ENCODE measurements around the gene PPARG.

DNA sequence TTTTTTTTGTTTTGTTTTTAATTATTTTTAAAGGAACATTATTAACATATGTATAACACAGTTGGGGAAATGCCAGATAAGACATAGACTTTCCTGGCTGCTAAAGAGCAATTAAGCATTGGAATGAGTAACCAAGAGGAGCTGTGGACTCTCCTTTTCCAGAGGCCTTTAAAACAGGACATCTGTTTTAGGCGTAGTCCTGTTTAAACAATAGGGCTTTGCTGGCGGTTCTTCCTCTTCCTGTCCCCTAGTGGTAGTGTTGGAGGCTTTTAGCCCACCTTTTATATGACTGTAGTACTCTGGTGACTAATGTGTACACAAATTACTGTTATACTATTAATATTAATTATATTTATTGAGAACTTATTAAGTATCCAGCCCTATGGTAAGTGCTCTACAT, 81.9 kb downstream of the PPARG start:
- TF ChIP-seq, protein P1, sequence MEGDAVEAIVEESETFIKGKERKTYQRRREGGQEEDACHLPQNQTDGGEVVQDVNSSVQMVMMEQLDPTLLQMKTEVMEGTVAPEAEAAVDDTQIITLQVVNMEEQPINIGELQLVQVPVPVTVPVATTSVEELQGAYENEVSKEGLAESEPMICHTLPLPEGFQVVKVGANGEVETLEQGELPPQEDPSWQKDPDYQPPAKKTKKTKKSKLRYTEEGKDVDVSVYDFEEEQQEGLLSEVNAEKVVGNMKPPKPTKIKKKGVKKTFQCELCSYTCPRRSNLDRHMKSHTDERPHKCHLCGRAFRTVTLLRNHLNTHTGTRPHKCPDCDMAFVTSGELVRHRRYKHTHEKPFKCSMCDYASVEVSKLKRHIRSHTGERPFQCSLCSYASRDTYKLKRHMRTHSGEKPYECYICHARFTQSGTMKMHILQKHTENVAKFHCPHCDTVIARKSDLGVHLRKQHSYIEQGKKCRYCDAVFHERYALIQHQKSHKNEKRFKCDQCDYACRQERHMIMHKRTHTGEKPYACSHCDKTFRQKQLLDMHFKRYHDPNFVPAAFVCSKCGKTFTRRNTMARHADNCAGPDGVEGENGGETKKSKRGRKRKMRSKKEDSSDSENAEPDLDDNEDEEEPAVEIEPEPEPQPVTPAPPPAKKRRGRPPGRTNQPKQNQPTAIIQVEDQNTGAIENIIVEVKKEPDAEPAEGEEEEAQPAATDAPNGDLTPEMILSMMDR (IDR thresholded peaks at IDR 0.05; ENCODE audit: low read depth, low read length, poor library complexity, severe bottlenecking), result no peak
- no peak for TF ChIP-seq EZH2phosphoT487 (IDR thresholded peaks at IDR 0.05; ENCODE audit: borderline replicate concordance, low read length)

Data from DOHH2 (cell line).